LNCaP clone FGC (cell line): ENCODE data around the gene CXCR4.

Experiments used
- DNase-seq: peaks from one replicate; pipeline ENCODE4 v3.0.0-alpha.2; 2011; ENCODE audit warnings: low read depth
- H3K4me3 ChIP-seq: 2 replicates; pipeline ENCODE4 v1.5.1; 2011; ENCODE audit warnings: mild to moderate bottlenecking, low read depth, low read length, control low read depth
- CTCF ChIP-seq: IDR thresholded peaks from 2 replicates; pipeline ENCODE4 v1.5.1; 2012; ENCODE audit warnings: mild to moderate bottlenecking; ENCODE audit not compliant: control insufficient read depth, insufficient read depth; ENCODE audit errors: extremely low read depth

Gene CXCR4

GRCh38 chr2:136115183-136115761, 2.7 kb downstream of the CXCR4 start:
- no peak for TF ChIP-seq CTCF
- H3K4me3 ChIP-seq: no peak overlapping the region
- DNase-seq: no peak

- no peak overlapping the region for H3K4me3 ChIP-seq
- no peak for TF ChIP-seq CTCF
- DNase-seq: no peak
Observed at GRCh38 chr2:136114382-136114781, 3.6 kb downstream of the CXCR4 start.

GRCh38 chr2:136113209-136113971, 4.6 kb downstream of the CXCR4 start:
- TF ChIP-seq CTCF: no peak
- DNase-seq: no peak
- H3K4me3 ChIP-seq: no peak overlapping the region

- no peak for TF ChIP-seq CTCF
- H3K4me3 ChIP-seq: no peak overlapping the region
Observed at GRCh38 chr2:136112317-136113208, 5.4 kb downstream of the CXCR4 start.

GRCh38 chr2:136111711-136112110, 6.2 kb downstream of the CXCR4 start:
- DNase-seq: no peak
- H3K4me3 ChIP-seq: no peak overlapping the region
- TF ChIP-seq CTCF: no peak

More at GRCh38 chr2:136112317-136113208, 5.4 kb downstream of the CXCR4 start:
- DNase-seq: no peak

GRCh38 chr2:136110526-136110925, 7.4 kb downstream of the CXCR4 start:
- no peak for TF ChIP-seq CTCF
- DNase-seq: no peak
- no peak overlapping the region for H3K4me3 ChIP-seq
